Renal cortex interstitium (tissue), 11 donors: Measurements from ENCODE around the gene CCL26. TPM values are rescaled to one million over a fixed set of nuclear protein-coding genes. Genes with fewer than 3 reads are reported as not detected.
"Not testable (repeated sequence)": the region's sequence is repeated elsewhere in the genome, so short reads cannot be mapped to it uniquely, and the experiment has no call there.

Source experiments
- DNase-seq, 11 donors: peaks; one replicate each; pipeline ENCODE4 v3.0.0-alpha.2; 2013; ENCODE audit warnings: low read depth in 9 of 11, low spot score in 4 of 11; ENCODE audit errors: extremely low read depth in 1 of 11
- polyA plus RNA-seq, 3 donors: library from polyadenylated mRNA; unstranded; fragments of 120-200 nt; gene quantifications; one replicate each; pipeline ENCODE4 v1.2.1, GENCODE V29; 2013; ENCODE audit not compliant: insufficient read length in 3 of 3

The CCL26 gene
- polyA plus RNA-seq, 3 donors: 0.20 TPM; not detected in 2

- DNase-seq: no peak
Observed at GRCh38 chr7:75723444-75723843, 48.6 kb downstream of the CCL26 start.

GRCh38 chr7:75722373-75722772, 49.6 kb downstream of the CCL26 start:
- no peak for DNase-seq

- DNase-seq: not testable (repeated sequence)
Observed at GRCh38 chr7:75721922-75722321, 50.1 kb downstream of the CCL26 start.

GRCh38 chr7:75721426-75721825, 50.6 kb downstream of the CCL26 start:
- no peak for DNase-seq

- no peak for DNase-seq
Observed at GRCh38 chr7:75719626-75720025, 52.4 kb downstream of the CCL26 start.

Other genes starting within 250 kb of the CCL26 start
- gene HIP1, start 33.3 kb downstream of the CCL26 start, polyA plus RNA-seq: 10 to 100 TPM; 31.3 to 35.7 (median 35.3) TPM
- not detected for gene CCL24, start 41.6 kb upstream of the CCL26 start, polyA plus RNA-seq
- 10 to 100 TPM; 62.2 to 80.8 (median 64.8) TPM for gene RHBDD2, start 106.8 kb upstream of the CCL26 start, polyA plus RNA-seq
- gene POR, start 142.9 kb upstream of the CCL26 start, polyA plus RNA-seq: 10 to 100 TPM; 52.9 to 82.2 (median 66.5) TPM
- gene TMEM120A, start 222.4 kb upstream of the CCL26 start, polyA plus RNA-seq: 10 to 100 TPM; 48.6 to 66.1 (median 57.1) TPM